Neural cell (in vitro differentiated cells): Measurements from ENCODE around the gene SLC25A22. TPM values are rescaled to one million over a fixed set of nuclear protein-coding genes. Genes with fewer than 3 reads are reported as not detected.

Experiments used
- H2AFZ ChIP-seq: fragments of 200-600, 300-800 bp; sonication (generic), shearing (Covaris generic); 2 replicates; pipeline ENCODE4 v1.6.0; 2014; ENCODE audit warnings: low read depth, mild to moderate bottlenecking, antibody characterized with exemption, low read length, moderate library complexity
- H3F3A ChIP-seq: fragments of 200-600 bp; shearing (Covaris generic); 2 replicates; pipeline ENCODE4 v1.6.1; 2016; ENCODE audit warnings: mild to moderate bottlenecking, moderate library complexity, mixed read lengths, antibody characterized with exemption, low read length; ENCODE audit not compliant: insufficient read depth, poor library complexity, severe bottlenecking
- H3K27ac ChIP-seq: fragments of 200-600, 300-800 bp; sonication (generic), shearing (Covaris generic); 2 replicates; pipeline ENCODE4 v1.5.1; 2014; ENCODE audit warnings: mild to moderate bottlenecking, low read length, moderate library complexity
- H3K27me3 ChIP-seq: fragments of 300-800, 200-600 bp; sonication (generic), shearing (Covaris generic); 2 replicates; pipeline ENCODE4 v1.6.0; 2014; ENCODE audit warnings: mild to moderate bottlenecking, low read depth, low read length, moderate library complexity; ENCODE audit not compliant: insufficient read depth
- H3K36me3 ChIP-seq: fragments of 300-800, 200-600 bp; sonication (generic), shearing (Covaris generic); 2 replicates; pipeline ENCODE4 v1.5.1; 2014; ENCODE audit warnings: mild to moderate bottlenecking, antibody characterized with exemption, low read length, moderate library complexity; ENCODE audit not compliant: insufficient read depth
- H3K4me2 ChIP-seq: fragments of 300-800, 200-600 bp; sonication (generic), shearing (Covaris generic); 2 replicates; pipeline ENCODE4 v1.6.0; 2014; ENCODE audit warnings: mild to moderate bottlenecking, low read length
- H3K4me3 ChIP-seq: fragments of 300-800, 200-600 bp; sonication (generic), shearing (Covaris generic); 2 replicates; pipeline ENCODE4 v1.5.1; 2014; ENCODE audit warnings: mild to moderate bottlenecking, low read length, moderate library complexity
- H3K79me2 ChIP-seq: fragments of 200-600 bp; shearing (Covaris generic); replicated peaks from 2 replicates; pipeline ENCODE4 v1.6.0; 2014; ENCODE audit warnings: mild to moderate bottlenecking, low read length, moderate library complexity; ENCODE audit not compliant: insufficient read depth
- H3K9ac ChIP-seq: fragments of 300-800, 200-600 bp; sonication (generic), shearing (Covaris generic); 2 replicates; pipeline ENCODE4 v1.6.1; 2016; ENCODE audit warnings: mild to moderate bottlenecking, low read length, mixed read lengths
- H3K9me2 ChIP-seq: fragments of 200-600 bp; shearing (Covaris generic); 2 replicates; pipeline ENCODE4 v1.6.1; 2016; ENCODE audit warnings: mild to moderate bottlenecking, low read length, mixed read lengths; ENCODE audit not compliant: insufficient read depth
- H3K9me3 ChIP-seq: fragments of 200-600, 300-800 bp; sonication (generic), shearing (Covaris generic); 2 replicates; pipeline ENCODE4 v1.6.1; 2016; ENCODE audit warnings: mild to moderate bottlenecking, mixed run types, low read length, moderate library complexity, mixed read lengths
- H4K20me1 ChIP-seq: fragments of 200-600 bp; shearing (Covaris generic); 2 replicates; pipeline ENCODE4 v1.6.1; 2016; ENCODE audit warnings: mild to moderate bottlenecking, mixed run types; ENCODE audit not compliant: insufficient read depth
- EP300 ChIP-seq: fragments of 450-650 bp; conservative IDR thresholded peaks from 2 replicates; pipeline ENCODE4 v1.6.1; 2014; ENCODE audit warnings: antibody characterized with exemption, mild to moderate bottlenecking, moderate library complexity; ENCODE audit not compliant: poor library complexity, severe bottlenecking
- EZH2 ChIP-seq: fragments of 200-600, 300-800 bp; shearing (Covaris generic), sonication (generic); IDR thresholded peaks from 2 replicates; pipeline ENCODE4 v1.6.1; 2014; ENCODE audit warnings: antibody characterized with exemption, low read length, borderline replicate concordance, mild to moderate bottlenecking; ENCODE audit not compliant: insufficient read depth, poor library complexity, severe bottlenecking
- MXI1 ChIP-seq: fragments of 450-650 bp; conservative IDR thresholded peaks from 2 replicates; pipeline ENCODE4 v1.6.1; 2014; ENCODE audit warnings: antibody characterized with exemption, mild to moderate bottlenecking; ENCODE audit not compliant: poor library complexity, severe bottlenecking
- POLR2AphosphoS5 ChIP-seq: IDR thresholded peaks from 2 replicates; pipeline ENCODE4 v1.6.1; 2012
- RAD21 ChIP-seq: fragments of 450-650 bp; conservative IDR thresholded peaks from 2 replicates; pipeline ENCODE4 v1.6.1; 2014; ENCODE audit warnings: antibody characterized with exemption, mild to moderate bottlenecking, moderate library complexity
- REST ChIP-seq: IDR thresholded peaks from 2 replicates; pipeline ENCODE4 v1.6.1; 2012; ENCODE audit warnings: borderline replicate concordance
- SMC3 ChIP-seq: fragments of 450-650 bp; conservative IDR thresholded peaks from 2 replicates; pipeline ENCODE4 v1.6.1; 2014; ENCODE audit warnings: antibody characterized with exemption, mild to moderate bottlenecking, moderate library complexity; ENCODE audit not compliant: poor library complexity
- TAF1 ChIP-seq: IDR thresholded peaks from 2 replicates; pipeline ENCODE4 v1.6.1; 2012; ENCODE audit warnings: low read depth
- polyA minus RNA-seq: library from RNA; depleted of rRNA, polyadenylated mRNA; stranded (reverse); fragments of >200 nt; gene quantifications from 2 replicates; pipeline ENCODE4 v1.2.3, GENCODE V29; 2014
- polyA plus RNA-seq: library from polyadenylated mRNA; depleted of rRNA; stranded (reverse); fragments of >200 nt; gene quantifications from 2 replicates; pipeline ENCODE4 v1.2.3, GENCODE V29; 2014
- TF ChIP-seq, protein P1 (sequence below): fragments of 450-650 bp; IDR thresholded peaks from 2 replicates; pipeline ENCODE4 v1.5.1; 2014; ENCODE audit warnings: antibody characterized with exemption, mild to moderate bottlenecking, moderate library complexity; ENCODE audit not compliant: poor library complexity, severe bottlenecking

SLC25A22 gene
- polyA plus RNA-seq, result 40.9 and 66.4 TPM in 2 replicates
- 32.5 and 34.8 TPM in 2 replicates for polyA minus RNA-seq

GRCh38 chr11:798093-798713, at the start of gene SLC25A22:
Gene SLC25A22, minus strand, starts transcription at chr11:798281. Its CDS starts 3,275 bp downstream, at chr11:795006.
- peak within 1 kb of the TSS; percentile 63 for H3K4me2 ChIP-seq
- peak within 1 kb of the TSS; percentile 99 for H3K27ac ChIP-seq
- TF ChIP-seq RAD21 (peak; percentile 72), MXI1 (peak; percentile 54), EZH2 (no peak), POLR2AphosphoS5 (peak; percentile 74), TAF1 (no peak), SMC3 (peak; percentile 79), REST (no peak), EP300 (no peak)
- TF ChIP-seq, protein P1, sequence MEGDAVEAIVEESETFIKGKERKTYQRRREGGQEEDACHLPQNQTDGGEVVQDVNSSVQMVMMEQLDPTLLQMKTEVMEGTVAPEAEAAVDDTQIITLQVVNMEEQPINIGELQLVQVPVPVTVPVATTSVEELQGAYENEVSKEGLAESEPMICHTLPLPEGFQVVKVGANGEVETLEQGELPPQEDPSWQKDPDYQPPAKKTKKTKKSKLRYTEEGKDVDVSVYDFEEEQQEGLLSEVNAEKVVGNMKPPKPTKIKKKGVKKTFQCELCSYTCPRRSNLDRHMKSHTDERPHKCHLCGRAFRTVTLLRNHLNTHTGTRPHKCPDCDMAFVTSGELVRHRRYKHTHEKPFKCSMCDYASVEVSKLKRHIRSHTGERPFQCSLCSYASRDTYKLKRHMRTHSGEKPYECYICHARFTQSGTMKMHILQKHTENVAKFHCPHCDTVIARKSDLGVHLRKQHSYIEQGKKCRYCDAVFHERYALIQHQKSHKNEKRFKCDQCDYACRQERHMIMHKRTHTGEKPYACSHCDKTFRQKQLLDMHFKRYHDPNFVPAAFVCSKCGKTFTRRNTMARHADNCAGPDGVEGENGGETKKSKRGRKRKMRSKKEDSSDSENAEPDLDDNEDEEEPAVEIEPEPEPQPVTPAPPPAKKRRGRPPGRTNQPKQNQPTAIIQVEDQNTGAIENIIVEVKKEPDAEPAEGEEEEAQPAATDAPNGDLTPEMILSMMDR, result peak; percentile 95
- H3K36me3 ChIP-seq, result no peaks in the 10 kb centered on the region
- H4K20me1 ChIP-seq, result no peaks in the 10 kb centered on the region
- H3K27me3 ChIP-seq, result no peaks in the 10 kb centered on the region
- H3F3A ChIP-seq, result no peaks in the 10 kb centered on the region
- no peaks in the 10 kb centered on the region for H3K9me2 ChIP-seq
- peak within 1 kb of the TSS; percentile 68 for H2AFZ ChIP-seq
- H3K9ac ChIP-seq, result peak within 1 kb of the TSS; percentile 99
- peak within 1 kb of the TSS; percentile 100 for H3K4me3 ChIP-seq
- no peaks in the 10 kb centered on the region for H3K9me3 ChIP-seq
- H3K79me2 ChIP-seq, result peaks cover 13% of the 10 kb centered on the region

GRCh38 chr11:847876-848275, 49.8 kb upstream of the SLC25A22 start:
- Histone ChIP-seq H3K79me2 (no peaks in the 10 kb centered on the region), H3K9ac (no peak overlapping the region), H4K20me1 (no peaks in the 10 kb centered on the region)

More at GRCh38 chr11:847876-848275, 49.8 kb upstream of the SLC25A22 start:
- Histone ChIP-seq H3F3A (no peaks in the 10 kb centered on the region), H3K36me3 (no peaks in the 10 kb centered on the region), H3K9me3 (no peaks in the 10 kb centered on the region), H3K27ac (no peak overlapping the region), H3K27me3 (peaks cover 9% of the 10 kb centered on the region), H2AFZ (no peak overlapping the region), H3K4me3 (no peak overlapping the region), H3K9me2 (no peaks in the 10 kb centered on the region), H3K4me2 (no peak overlapping the region)
- TF ChIP-seq POLR2AphosphoS5 (no peak), TAF1 (no peak), RAD21 (no peak), REST (no peak), EP300 (no peak), MXI1 (no peak), SMC3 (no peak), EZH2 (no peak)
- TF ChIP-seq, protein P1, result no peak
